Measurements from ENCODE around the gene EMC9.

EMC9 gene

DNA sequence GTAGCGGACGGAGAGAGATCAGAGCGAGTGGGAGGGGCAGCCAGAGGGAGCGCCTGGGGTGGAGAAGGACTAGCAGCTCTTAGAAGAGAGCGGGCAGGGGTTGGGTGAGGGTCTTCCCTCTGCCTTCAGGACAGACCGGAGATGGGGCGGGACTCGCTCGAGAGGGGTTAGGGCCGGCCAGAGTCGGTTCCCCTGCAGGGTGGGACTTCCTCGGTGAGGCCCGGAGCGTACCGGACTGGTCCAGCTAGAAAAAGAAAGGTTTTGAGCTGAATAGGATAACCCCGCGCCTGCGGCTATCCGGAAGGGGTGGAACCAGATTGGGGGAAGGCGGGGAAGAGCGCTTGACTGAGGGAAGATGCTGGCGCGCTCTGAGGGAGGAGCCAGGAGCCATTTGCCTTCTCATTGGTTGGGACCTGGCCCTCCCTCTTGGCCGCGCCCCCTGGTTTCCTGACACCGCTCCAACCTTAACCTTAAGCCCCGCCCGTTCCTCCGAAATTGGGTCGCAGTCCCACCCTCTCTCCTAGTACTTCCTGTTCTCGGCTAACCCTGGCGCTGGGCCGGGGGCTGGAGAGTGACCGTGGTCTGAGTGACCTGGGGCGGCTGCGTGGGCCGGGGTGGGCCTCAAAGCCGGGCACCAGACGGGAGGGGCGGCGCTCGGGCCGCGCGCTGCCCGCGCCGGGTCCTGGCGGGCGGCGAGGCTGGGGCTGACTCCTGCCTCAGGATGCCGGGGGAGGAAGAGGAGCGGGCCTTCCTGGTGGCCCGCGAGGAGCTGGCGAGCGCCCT, 5.8 kb upstream of the EMC9 start, which contains the start of gene RNF31:
RNF31 (plus strand) TSS at position 521 of the 783 bp plus-strand sequence; CDS start at position 722, 201 bp downstream.
- Histone ChIP-seq H3K36me3 (ENCODE audit: insufficient read depth, low read length) (peaks cover 70% of the 10 kb centered on the region), H3K9ac (ENCODE audit: low read depth, low read length) (peak within 1 kb of the TSS; percentile 81), H3K9me3 (ENCODE audit: insufficient read depth, low read length, severe bottlenecking) (no peaks in the 10 kb centered on the region), H3K4me1 (ENCODE audit: insufficient read depth, low read length) (peaks cover 62% of the 10 kb centered on the region), H3K4me2 (ENCODE audit: insufficient read depth, low read length) (peak within 1 kb of the TSS; percentile 93), H3K4me3 (ENCODE audit: low read depth in 1 of 2, low read length in 2 of 2) (peak within 1 kb of the TSS; percentile 67 to 76), H3K27me3 (ENCODE audit: insufficient read depth, low read length, poor library complexity) (no peaks in the 10 kb centered on the region), H3K27ac (ENCODE audit: low read length) (peak within 1 kb of the TSS; percentile 92), H4K20me1 (ENCODE audit: insufficient read depth, low read length) (peaks cover 28% of the 10 kb centered on the region), H2AFZ (ENCODE audit: low read depth, low read length) (peak within 1 kb of the TSS; percentile 81), H3K79me2 (ENCODE audit: insufficient read depth, low read length) (peaks cover 54% of the 10 kb centered on the region)
- ATAC-seq (ENCODE audit: insufficient read depth, low read depth) (peak; percentile 85), DNase-seq (peak; percentile 99)
- no peak for TF ChIP-seq EZH2 (IDR thresholded peaks at IDR 0.05; ENCODE audit: borderline replicate concordance, low read depth, low read length, severe bottlenecking)
- TF ChIP-seq, protein P1, sequence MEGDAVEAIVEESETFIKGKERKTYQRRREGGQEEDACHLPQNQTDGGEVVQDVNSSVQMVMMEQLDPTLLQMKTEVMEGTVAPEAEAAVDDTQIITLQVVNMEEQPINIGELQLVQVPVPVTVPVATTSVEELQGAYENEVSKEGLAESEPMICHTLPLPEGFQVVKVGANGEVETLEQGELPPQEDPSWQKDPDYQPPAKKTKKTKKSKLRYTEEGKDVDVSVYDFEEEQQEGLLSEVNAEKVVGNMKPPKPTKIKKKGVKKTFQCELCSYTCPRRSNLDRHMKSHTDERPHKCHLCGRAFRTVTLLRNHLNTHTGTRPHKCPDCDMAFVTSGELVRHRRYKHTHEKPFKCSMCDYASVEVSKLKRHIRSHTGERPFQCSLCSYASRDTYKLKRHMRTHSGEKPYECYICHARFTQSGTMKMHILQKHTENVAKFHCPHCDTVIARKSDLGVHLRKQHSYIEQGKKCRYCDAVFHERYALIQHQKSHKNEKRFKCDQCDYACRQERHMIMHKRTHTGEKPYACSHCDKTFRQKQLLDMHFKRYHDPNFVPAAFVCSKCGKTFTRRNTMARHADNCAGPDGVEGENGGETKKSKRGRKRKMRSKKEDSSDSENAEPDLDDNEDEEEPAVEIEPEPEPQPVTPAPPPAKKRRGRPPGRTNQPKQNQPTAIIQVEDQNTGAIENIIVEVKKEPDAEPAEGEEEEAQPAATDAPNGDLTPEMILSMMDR (IDR thresholded peaks at IDR 0.05; ENCODE audit: borderline replicate concordance, extremely low read depth, low read length, poor library complexity, severe bottlenecking): no peak

DNA sequence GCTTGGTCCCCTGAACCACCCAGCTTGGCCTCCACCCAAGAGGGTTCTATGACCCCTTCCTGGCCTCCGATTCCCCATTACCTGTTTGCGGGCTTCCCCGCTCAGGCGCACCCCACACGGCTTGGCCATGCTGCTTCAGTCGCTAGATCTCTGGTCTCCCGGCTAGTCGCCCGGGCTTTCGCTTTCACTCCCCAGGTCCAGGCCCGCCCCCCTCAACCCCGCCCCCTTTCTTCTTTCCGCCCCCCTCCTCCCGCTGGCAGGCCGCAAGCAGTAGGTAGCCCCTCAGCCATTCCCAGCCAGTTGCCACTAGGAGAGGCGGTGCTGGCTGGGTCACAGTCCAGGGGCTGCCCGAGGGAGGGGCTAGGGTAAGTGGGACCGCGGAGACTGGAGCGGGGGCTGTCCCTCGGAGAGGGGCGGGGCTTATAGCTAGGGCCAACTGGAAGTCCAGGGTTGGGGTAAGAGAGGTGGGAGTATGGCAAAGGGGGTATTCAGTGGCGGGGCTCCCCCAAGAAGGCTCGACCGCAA, 5.1 kb upstream of the EMC9 start, which contains the start of gene PSME2:
PSME2 (minus strand) TSS at position 158 of the 525 bp plus-strand sequence; CDS start at position 129, 29 bp downstream.
- Histone ChIP-seq H3K9ac (ENCODE audit: low read depth, low read length) (peak within 1 kb of the TSS; percentile 81), H3K79me2 (ENCODE audit: insufficient read depth, low read length) (peaks cover 54% of the 10 kb centered on the region), H3K36me3 (ENCODE audit: insufficient read depth, low read length) (peaks cover 63% of the 10 kb centered on the region), H3K9me3 (ENCODE audit: insufficient read depth, low read length, severe bottlenecking) (no peaks in the 10 kb centered on the region), H3K4me3 (ENCODE audit: low read depth in 1 of 2, low read length in 2 of 2) (peak within 1 kb of the TSS; percentile 67 to 76), H3K4me2 (ENCODE audit: insufficient read depth, low read length) (peak within 1 kb of the TSS; percentile 93), H3K27me3 (ENCODE audit: insufficient read depth, low read length, poor library complexity) (no peaks in the 10 kb centered on the region), H3K4me1 (ENCODE audit: insufficient read depth, low read length) (peaks cover 67% of the 10 kb centered on the region), H3K27ac (ENCODE audit: low read length) (peak within 1 kb of the TSS; percentile 92), H2AFZ (ENCODE audit: low read depth, low read length) (peak within 1 kb of the TSS; percentile 81), H4K20me1 (ENCODE audit: insufficient read depth, low read length) (peaks cover 28% of the 10 kb centered on the region)
- TF ChIP-seq EZH2 (IDR thresholded peaks at IDR 0.05; ENCODE audit: borderline replicate concordance, low read depth, low read length, severe bottlenecking): no peak
- TF ChIP-seq, protein P1 (IDR thresholded peaks at IDR 0.05; ENCODE audit: borderline replicate concordance, extremely low read depth, low read length, poor library complexity, severe bottlenecking): no peak
- DNase-seq (peak; percentile 97), ATAC-seq (ENCODE audit: insufficient read depth, low read depth) (peak; percentile 73)

DNA sequence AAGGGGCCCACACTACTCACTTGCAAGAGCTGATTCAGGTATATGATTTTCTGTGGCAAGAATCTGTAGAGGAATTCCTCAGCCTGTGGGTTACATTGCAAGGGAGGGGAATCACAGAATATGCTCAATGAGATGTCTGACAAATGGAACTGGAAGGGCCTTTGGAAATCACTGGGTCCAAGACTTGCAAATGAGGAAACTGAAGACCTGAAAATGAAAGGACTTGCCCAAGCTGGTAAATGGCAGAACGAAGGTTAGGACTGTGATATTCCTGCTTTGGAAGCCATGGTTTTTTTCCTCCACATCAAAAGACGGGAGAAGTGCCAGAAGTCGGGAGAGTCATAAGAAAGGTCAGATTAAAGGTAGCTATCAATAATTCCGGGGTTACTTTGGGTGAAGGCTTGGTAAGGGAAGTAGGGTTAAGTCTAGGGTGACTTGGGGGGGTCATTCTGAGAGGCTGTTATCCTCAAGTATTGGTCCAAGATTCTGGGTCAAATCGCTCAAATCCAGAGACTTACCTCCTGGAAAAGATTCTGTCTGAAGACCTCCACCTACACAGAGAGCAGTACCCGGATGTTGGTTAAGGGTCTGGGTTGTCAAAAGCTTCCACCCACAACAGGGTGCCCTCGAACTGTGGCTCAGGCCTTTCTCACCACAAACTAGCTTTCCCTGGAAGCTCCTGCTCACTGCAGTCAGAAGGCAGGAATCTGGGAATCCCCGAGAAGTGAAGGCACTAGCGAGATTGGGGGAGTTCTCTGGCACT, 4.5 kb upstream of the EMC9 start:
- H3K4me1 ChIP-seq (ENCODE audit: insufficient read depth, low read length): peaks cover 67% of the 10 kb centered on the region
- no peaks in the 10 kb centered on the region for H3K9me3 ChIP-seq (ENCODE audit: insufficient read depth, low read length, severe bottlenecking)
- H3K27ac ChIP-seq (ENCODE audit: low read length): peak overlapping the region; percentile 92
- DNase-seq (no peak), ATAC-seq (ENCODE audit: insufficient read depth, low read depth) (no peak)
- H3K9ac ChIP-seq (ENCODE audit: low read depth, low read length): peak overlapping the region; percentile 81
- H3K27me3 ChIP-seq (ENCODE audit: insufficient read depth, low read length, poor library complexity): no peaks in the 10 kb centered on the region
- peaks cover 60% of the 10 kb centered on the region for H3K36me3 ChIP-seq (ENCODE audit: insufficient read depth, low read length)
- peaks cover 28% of the 10 kb centered on the region for H4K20me1 ChIP-seq (ENCODE audit: insufficient read depth, low read length)
- H3K79me2 ChIP-seq (ENCODE audit: insufficient read depth, low read length): peaks cover 58% of the 10 kb centered on the region
- H3K4me3 ChIP-seq (ENCODE audit: low read depth in 1 of 2, low read length in 2 of 2): peak overlapping the region; percentile 67 to 76
- TF ChIP-seq, protein P1 (IDR thresholded peaks at IDR 0.05; ENCODE audit: borderline replicate concordance, extremely low read depth, low read length, poor library complexity, severe bottlenecking): no peak
- TF ChIP-seq EZH2 (IDR thresholded peaks at IDR 0.05; ENCODE audit: borderline replicate concordance, low read depth, low read length, severe bottlenecking): no peak
- peak overlapping the region; percentile 93 for H3K4me2 ChIP-seq (ENCODE audit: insufficient read depth, low read length)
- peak overlapping the region; percentile 80 for H2AFZ ChIP-seq (ENCODE audit: low read depth, low read length)

Data from DND-41 (cell line).